ENCODE data around the gene PARD3B. TPM values are rescaled to one million over a fixed set of nuclear protein-coding genes. Genes with fewer than 3 reads are reported as not detected.

The PARD3B gene
- total and polyA plus RNA-seq, 2 of the 8 experiments (the other 6 are each of a cell fraction or from before 2014, with no cell fraction given) = 1.2 to 5.7 TPM

- no peak overlapping the region for H3K56ac ChIP-seq (replicated peaks; ENCODE audit: insufficient read length, low read depth, low read length)
- ChIA-PET POLR2A (ENCODE audit: partially characterized antibody) (interaction anchor here (0.8 kb wide), 1 partner anchor 58 kb away, joined by 5 read pairs; no protein-coding TSS in a partner anchor), CTCF (ENCODE audit: partially characterized antibody) (no interaction called here)
- no peaks in the 10 kb centered on the region for H3K79me1 ChIP-seq (ENCODE audit: low read depth, low read length)
- no peak overlapping the region for H2AK5ac ChIP-seq (ENCODE audit: low read depth, low read length)
- H4K91ac ChIP-seq (replicated peaks; ENCODE audit: insufficient read length, low read length) = no peak overlapping the region
- no peak overlapping the region for H3K14ac ChIP-seq (ENCODE audit: insufficient read length)
- no peak overlapping the region for H2BK15ac ChIP-seq (ENCODE audit: low read length)
- no peak overlapping the region for H3K27ac ChIP-seq (ENCODE audit: low read depth, low read length)
- H2BK12ac ChIP-seq (ENCODE audit: low read depth, low read length) = no peak overlapping the region
- FAIRE-seq (no peak), DNase-seq (ENCODE audit: low read depth in 1 of 2, low spot score in 2 of 2) (no peak)
- no peak overlapping the region for H3K18ac ChIP-seq (ENCODE audit: extremely low read depth, low read length)
- H4K8ac ChIP-seq (ENCODE audit: extremely low read depth, insufficient read depth, low read length) = no peak overlapping the region
- H3K9ac ChIP-seq (replicated peaks in 1 of 4; ENCODE audit: extremely low read depth in 1 of 4, low read depth in 3 of 4, low read length in 3 of 4) = no peak overlapping the region
- no peak overlapping the region for H2BK120ac ChIP-seq (replicated peaks; ENCODE audit: low read depth, low read length)
- H3K4me3 ChIP-seq (ENCODE audit: extremely low read depth in 1 of 4, insufficient read depth in 2 of 4, low read depth in 3 of 4, low read length in 4 of 4) = no peak overlapping the region
- H2BK5ac ChIP-seq (ENCODE audit: low read depth, low read length) = no peak overlapping the region
- no peaks in the 10 kb centered on the region for H4K20me1 ChIP-seq (replicated peaks in 1 of 2; ENCODE audit: control insufficient read depth in 1 of 2, insufficient read depth in 2 of 2, low read length in 2 of 2)
- 87% methylated on average over 2 of the region's 2 CpGs; no CpG with 5 or more reads in 1 of the 2 experiments for WGBS, 2 experiments (ENCODE audit: extremely low coverage in 1 of 2, insufficient coverage in 1 of 2, insufficient read length in 1 of 2, insufficient replicate concordance in 2 of 2, low coverage in 1 of 2, low lambda C conversion rate in 2 of 2, missing lambda C conversion rate in 1 of 2)
- H2BK20ac ChIP-seq (ENCODE audit: low read length) = no peak overlapping the region
- peaks cover 0 to 1% (median 0%) of the 10 kb centered on the region in 4 experiments; a peak in 1 of 7 replicates for H3K27me3 ChIP-seq (replicated peaks in 1 of 4; ENCODE audit: control insufficient read depth in 3 of 4, extremely low read depth in 1 of 4, insufficient read depth in 3 of 4, low read length in 3 of 4)
- H3K4ac ChIP-seq (replicated peaks; ENCODE audit: insufficient read length, low read depth, low read length) = no peak overlapping the region
- no peak overlapping the region for H2AFZ ChIP-seq (ENCODE audit: low read length)
- no peaks in the 10 kb centered on the region for H3K36me3 ChIP-seq (ENCODE audit: control insufficient read depth in 2 of 4, insufficient read depth in 4 of 4, low read length in 3 of 4)
- no peak overlapping the region for H3K23ac ChIP-seq (ENCODE audit: insufficient read length)
- H3K23me2 ChIP-seq (ENCODE audit: low read depth, low read length) = no peaks in the 10 kb centered on the region
- no peaks in the 10 kb centered on the region for H3K79me2 ChIP-seq (ENCODE audit: control insufficient read depth in 1 of 2, insufficient read depth in 2 of 2, low read length in 2 of 2)
- H3K9me3 ChIP-seq (ENCODE audit: insufficient read depth in 2 of 2, low read depth in 1 of 2, low read length in 1 of 2) = no peaks in the 10 kb centered on the region
- H3K4me1 ChIP-seq (replicated peaks in 1 of 4; ENCODE audit: control insufficient read depth in 3 of 4, insufficient read depth in 4 of 4, low read length in 3 of 4) = no peaks in the 10 kb centered on the region
- H3K4me2 ChIP-seq (ENCODE audit: insufficient read depth in 1 of 2, low read depth in 2 of 2, low read length in 2 of 2) = no peak overlapping the region
- no peak overlapping the region for H4K5ac ChIP-seq (ENCODE audit: insufficient read length, low read depth, low read length)
- TF ChIP-seq SRF (IDR thresholded peaks at IDR 0.05; ENCODE audit: low read depth, low read length) (no peak), HDAC2 (IDR thresholded peaks at IDR 0.05; ENCODE audit: borderline replicate concordance in 1 of 2, low read depth in 2 of 2, low read length in 2 of 2) (no peak), E2F6 (IDR thresholded peaks at IDR 0.05) (no peak), HDAC6 (IDR thresholded peaks at IDR 0.05; ENCODE audit: low read depth, low read length) (no peak), RBBP5 (IDR thresholded peaks at IDR 0.05; ENCODE audit: borderline replicate concordance, low read depth, low read length) (no peak), TEAD4 (IDR thresholded peaks at IDR 0.05; ENCODE audit: low read depth, low read length) (no peak), CREB1 (IDR thresholded peaks at IDR 0.05) (no peak), CTCF (IDR thresholded peaks at IDR 0.05; ENCODE audit: control extremely low read depth in 1 of 3, insufficient read depth in 1 of 3, low read depth in 1 of 3, low read length in 3 of 3) (no peak), EZH2 (IDR thresholded peaks at IDR 0.05; ENCODE audit: low read depth, low read length, severe bottlenecking) (no peak)
These were observed 63.1 kb downstream of the PARD3B start for GRCh38 chr2:204608237-204608939.

Measured in H1 (cell line).